GM12878 (cell line): ENCODE data around the gene SNRPB2. TPM values are rescaled to one million over a fixed set of nuclear protein-coding genes. Genes with fewer than 3 reads are reported as not detected.

Experiments
- ATAC-seq: fragments of 200-7000 bp; cut with Tn5 transposase; 3 replicates; pipeline ENCODE4 v1.9.1; 2020; ENCODE audit warnings: mild to moderate bottlenecking, moderate library complexity
- BruUV-seq: library from RNA; stranded (reverse); fragments of 400-500 nt; replicated peaks from 2 replicates; lab custom pipeline; 2021; lab: Mats Ljungman, UMichigan
- CTCF ChIA-PET: fragments of 300-600 bp; sonication (Branson Sonifier 250); formaldehyde crosslinking; extraction: SDS; loops from one replicate; lab custom pipeline; 2021; ENCODE audit warnings: inconsistent platforms; lab: Yijun Ruan, JAX
- POLR2A ChIA-PET: fragments of 350-600 bp; formaldehyde crosslinking; extraction: SDS; loops from one replicate; lab custom pipeline; 2021; ENCODE audit warnings: inconsistent platforms; lab: Charles Lee
- RAD21 ChIA-PET: fragments of 300-600 bp; sonication (Branson Sonifier 250); formaldehyde crosslinking; loops from one replicate; lab custom pipeline; 2023; ENCODE audit warnings: antibody characterized with exemption; ENCODE audit not compliant: unreplicated experiment; lab: Charles Lee
- SMC1A ChIA-PET: fragments of 300-600 bp; sonication (Branson Sonifier 250); formaldehyde crosslinking; loops from one replicate; lab custom pipeline; 2023; ENCODE audit not compliant: unreplicated experiment, uncharacterized antibody; lab: Charles Lee
- DNase-seq: peaks from one replicate; pipeline ENCODE4 v3.0.0-alpha.2; 2011; ENCODE audit warnings: low read depth, low spot score
- FAIRE-seq: peaks from 3 replicates; lab custom pipeline; 2011; peaks lifted over from hg19 to GRCh38; lab: Jason Lieb, UNC
- H2AFZ ChIP-seq: 2 replicates; pipeline ENCODE4 v1.6.0; 2011; ENCODE audit warnings: low read depth, low read length, control low read depth; ENCODE audit not compliant: control insufficient read depth
- H3K27ac ChIP-seq: 2 replicates; pipeline ENCODE4 v1.5.1; 2011; ENCODE audit warnings: control low read depth; ENCODE audit not compliant: control insufficient read depth, insufficient read depth
- H3K27me3 ChIP-seq, 2 experiments: replicated peaks in 1 of 2; 2 replicates each; pipeline versions ENCODE4 v1.6.0 to v1.6.1; 2011; ENCODE audit warnings: low read length in 1 of 2; ENCODE audit not compliant: control insufficient read depth in 2 of 2, insufficient read depth in 2 of 2
- H3K36me3 ChIP-seq, 2 experiments: 2 replicates each; pipeline ENCODE4 v1.5.1; 2011; ENCODE audit warnings: low read length in 1 of 2; ENCODE audit not compliant: control insufficient read depth in 2 of 2, insufficient read depth in 2 of 2
- H3K4me1 ChIP-seq: 2 replicates; pipeline ENCODE4 v1.6.1; 2011; ENCODE audit warnings: mild to moderate bottlenecking, low read length, moderate library complexity, mixed read lengths; ENCODE audit not compliant: control insufficient read depth, insufficient read depth
- H3K4me2 ChIP-seq: 2 replicates; pipeline ENCODE4 v1.6.0; 2011; ENCODE audit warnings: control low read depth; ENCODE audit not compliant: control insufficient read depth, insufficient read depth
- H3K4me3 ChIP-seq: fragments of 200-600 bp; sonication (generic); 2 replicates; pipeline ENCODE4 v1.5.1; 2016
- H3K79me2 ChIP-seq: 2 replicates; pipeline ENCODE4 v1.6.0; 2011; ENCODE audit warnings: low read length; ENCODE audit not compliant: control insufficient read depth, insufficient read depth
- H3K9ac ChIP-seq: 2 replicates; pipeline ENCODE4 v1.8.0; 2011; ENCODE audit warnings: low read length, control low read depth, mixed read lengths; ENCODE audit not compliant: control insufficient read depth, insufficient read depth
- H3K9me3 ChIP-seq: replicated peaks from 3 replicates; pipeline ENCODE4 v1.5.1; 2011; ENCODE audit warnings: mild to moderate bottlenecking, low read length; ENCODE audit not compliant: control insufficient read depth, insufficient read depth
- H4K20me1 ChIP-seq: 2 replicates; pipeline ENCODE4 v1.6.0; 2011; ENCODE audit not compliant: control insufficient read depth, insufficient read depth
- BCLAF1 ChIP-seq: fragments of 450-650 bp; IDR thresholded peaks from 2 replicates; pipeline ENCODE4 v1.6.1; 2017; ENCODE audit warnings: antibody characterized with exemption, mild to moderate bottlenecking, moderate library complexity
- BRCA1 ChIP-seq: IDR thresholded peaks from 2 replicates; pipeline ENCODE4 v1.6.1; 2011; ENCODE audit warnings: low read depth, low read length, improper control_type of control experiment
- CREB1 ChIP-seq: IDR thresholded peaks from 2 replicates; pipeline ENCODE4 v1.6.1; 2012; ENCODE audit warnings: low read depth, mild to moderate bottlenecking, inconsistent platforms
- MXI1 ChIP-seq: fragments of 150-350 bp; IDR thresholded peaks from 2 replicates; pipeline ENCODE4 v1.6.1; 2011; ENCODE audit warnings: low read depth, mild to moderate bottlenecking, inconsistent platforms, low read length, improper control_type of control experiment
- MYB ChIP-seq: fragments of 150-350 bp; IDR thresholded peaks from 2 replicates; pipeline ENCODE4 v1.6.1; 2014; ENCODE audit warnings: mild to moderate bottlenecking, low read depth, low read length, borderline replicate concordance
- NFXL1 ChIP-seq: fragments of 450-650 bp; IDR thresholded peaks from 2 replicates; pipeline ENCODE4 v1.6.1; 2017; ENCODE audit warnings: antibody characterized with exemption, mild to moderate bottlenecking, borderline replicate concordance
- POLR2AphosphoS2 ChIP-seq: IDR thresholded peaks from 2 replicates; pipeline ENCODE4 v1.6.1; 2011; ENCODE audit warnings: low read depth, mild to moderate bottlenecking, low read length, improper control_type of control experiment, moderate library complexity
- POLR2AphosphoS5 ChIP-seq: IDR thresholded peaks from 2 replicates; pipeline ENCODE4 v1.6.1; 2011; ENCODE audit warnings: mild to moderate bottlenecking, low read length, inconsistent platforms
- SIX5 ChIP-seq: IDR thresholded peaks from 2 replicates; pipeline ENCODE4 v1.6.1; 2011; ENCODE audit warnings: mild to moderate bottlenecking, low read depth, low read length, moderate library complexity; ENCODE audit not compliant: severe bottlenecking
- TCF3 ChIP-seq: IDR thresholded peaks from 2 replicates; pipeline ENCODE4 v1.6.1; 2012; ENCODE audit warnings: low read depth, mild to moderate bottlenecking, low read length, borderline replicate concordance; ENCODE audit not compliant: insufficient read depth
- ZNF24 ChIP-seq: fragments of 450-650 bp; IDR thresholded peaks from 2 replicates; pipeline ENCODE4 v1.6.1; 2017; ENCODE audit warnings: antibody characterized with exemption, mild to moderate bottlenecking
- ZNF592 ChIP-seq: fragments of 450-650 bp; IDR thresholded peaks from 2 replicates; pipeline ENCODE4 v1.6.1; 2017; ENCODE audit warnings: mild to moderate bottlenecking, moderate library complexity
- WGBS: methylation state at CpG from one replicate; pipeline ENCODE4 v1.1.6; 2016; ENCODE audit warnings: low lambda C conversion rate; ENCODE audit not compliant: insufficient replicate concordance, insufficient coverage; ENCODE audit errors: missing lambda C conversion rate; 5-methylcytosine and 5-hydroxymethylcytosine counted together
- in situ Hi-C: fragments of 300-500 bp; cut with MboI; formaldehyde crosslinking; loops from 9 replicates; pipeline ENCODE4 v1.14.3; 2018; ENCODE audit warnings: mixed read lengths
- intact Hi-C: fragments of 100-400 bp; cut with micrococcal nuclease; formaldehyde crosslinking; loops from one replicate; pipeline ENCODE4 v1.14.2; 2022; ENCODE audit not compliant: unreplicated experiment
- polyA plus RNA-seq, 11 experiments: library from polyadenylated mRNA; depleted of rRNA in 4 of 11; unstranded in 6 of 11; stranded (reverse) in 5 of 11; fragments of >200 nt; fragmentation: Nextera tagmentation in 4 of 11; fragmentation: Illumina TruSeq in 1 of 11; extraction: Ambion mirVana in 4 of 11; extraction: Trizol in 1 of 11; gene quantifications; 1 replicate in 1 of 11; 2 replicates in 10 of 11; pipeline versions ENCODE4 v1.2.1 to v1.2.3, GENCODE V29; 2011 to 2016; ENCODE audit warnings: inconsistent platforms in 2 of 11, missing spikeins in 2 of 11, low read depth in 1 of 11
- total RNA-seq, 4 experiments: library from RNA; depleted of rRNA in 3 of 4; stranded (reverse); fragments of >200 nt in 3 of 4; fragmentation: Illumina TruSeq in 1 of 4; extraction: Trizol in 1 of 4; gene quantifications; 2 replicates each; pipeline versions ENCODE4 v1.2.1 to v1.2.3, GENCODE V29; 2013 to 2021

The SNRPB2 gene
- total and polyA plus RNA-seq, 10 of the 15 experiments (the other 5 are each of a cell fraction or from before 2014, with no cell fraction given), result 63.5 to 245 (median 136) TPM

- TF ChIP-seq ZNF592 (no peak), BRCA1 (no peak), SIX5 (no peak)
Measured at GRCh38 chr20:16747291-16747811, 17.5 kb downstream of the SNRPB2 start (continued).

- RAD21 ChIA-PET, result no interaction called here
- H4K20me1 ChIP-seq, result no peaks in the 10 kb centered on the region
- H2AFZ ChIP-seq, result no peak within 1 kb of the TSS
- WGBS, result 28% methylated on average over 5 of the region's 5 CpGs
- ATAC-seq (no peak), DNase-seq (no peak), FAIRE-seq (no peak)
- no peaks in the 10 kb centered on the region for H3K79me2 ChIP-seq
- no peak within 1 kb of the TSS for H3K9ac ChIP-seq
- SMC1A ChIA-PET, result no interaction called here
- H3K4me1 ChIP-seq, result no peaks in the 10 kb centered on the region; the same call in 1 of the 2 replicates
- H3K27me3 ChIP-seq, result no peaks in the 10 kb centered on the region
- in situ Hi-C loops, result no loop called here
- H3K27ac ChIP-seq, result no peak within 1 kb of the TSS
- no peak within 1 kb of the TSS for H3K4me2 ChIP-seq
- H3K4me3 ChIP-seq, result no peak within 1 kb of the TSS
- POLR2A ChIA-PET, result no interaction called here
- H3K9me3 ChIP-seq, result no peaks in the 10 kb centered on the region
- CTCF ChIA-PET, result no interaction called here
- TF ChIP-seq MYB, result no peak
- no peak for TF ChIP-seq TCF3
- TF ChIP-seq MXI1, result no peak
- TF ChIP-seq CREB1, result no peak
- no peak for TF ChIP-seq ZNF24
- no peak for TF ChIP-seq NFXL1
- no peak for TF ChIP-seq POLR2AphosphoS5
- TF ChIP-seq POLR2AphosphoS2, result no peak
- no peak for TF ChIP-seq BCLAF1
- no TSS peak for BruUV-seq
- H3K36me3 ChIP-seq, result no peaks in the 10 kb centered on the region
- intact Hi-C loops, result no loop called here
Measured at GRCh38 chr20:16748308-16748900, 18.6 kb downstream of the SNRPB2 start, which contains the start of gene OTOR. Gene OTOR, plus strand, starts transcription at chr20:16748358. Its CDS starts 44 bp downstream, at chr20:16748402.
